ENCODE measurements around the gene CAPNS1. TPM values are rescaled to one million over a fixed set of nuclear protein-coding genes. Genes with fewer than 3 reads are reported as not detected.
A peak's percentile ranks its signal among the peaks of the same experiment; 100 is the strongest.
"Not testable (repeated sequence)": the region's sequence is repeated elsewhere in the genome, so short reads cannot be mapped to it uniquely, and the experiment has no call there.

CAPNS1 gene
- total RNA-seq, 1 donor from 2014 or later: 334 TPM

DNA sequence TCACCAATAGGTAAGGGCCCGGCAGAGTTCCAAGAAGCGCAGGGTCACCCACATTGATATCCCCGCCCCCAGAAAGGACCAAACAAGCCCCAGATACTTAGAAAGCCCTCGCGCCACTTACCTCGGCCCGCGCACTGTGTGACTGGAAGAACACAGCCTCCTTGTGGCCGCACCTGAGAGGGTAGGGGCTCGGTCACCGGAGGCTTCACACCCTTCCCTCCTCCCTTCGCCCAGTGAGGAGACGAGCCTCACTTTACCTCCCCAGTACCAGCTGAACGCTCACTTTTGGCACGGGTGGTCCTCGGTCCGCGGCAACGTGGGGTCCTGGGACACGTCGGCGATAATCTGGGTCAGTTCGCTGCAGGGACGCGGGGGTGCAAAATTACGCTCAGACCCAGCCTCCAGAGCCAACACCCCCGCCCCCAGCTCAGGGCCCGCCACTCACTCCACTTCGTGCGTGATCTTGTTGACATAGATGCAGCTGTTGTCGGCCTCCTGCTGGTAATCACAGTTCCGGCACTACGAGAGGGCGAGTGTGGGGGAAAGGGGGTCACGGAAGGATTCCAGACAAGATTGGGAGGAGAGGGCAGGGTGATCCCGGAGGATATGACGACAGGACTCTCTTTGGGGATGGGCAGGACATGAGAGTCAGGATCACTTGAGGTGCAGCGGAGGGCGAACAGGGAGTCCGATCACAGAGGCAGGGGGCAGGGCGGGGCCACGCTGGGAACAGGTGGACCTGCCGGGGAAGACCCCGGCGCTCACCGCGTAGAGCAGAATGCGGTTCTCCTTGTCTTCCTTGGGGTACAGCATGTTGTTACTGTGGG, 25.8 kb upstream of the CAPNS1 start:
- DNase-seq (ENCODE audit: extremely low read depth, low read depth, low spot score): no peak

GRCh38 chr19:36114721-36115452, 25.0 kb upstream of the CAPNS1 start, which contains the start of gene POLR2I:
POLR2I (minus strand) TSS chr19:36114875; CDS start chr19:36114856, 19 bp downstream.
- DNase-seq (ENCODE audit: extremely low read depth, low read depth, low spot score): peak; percentile 96

DNA sequence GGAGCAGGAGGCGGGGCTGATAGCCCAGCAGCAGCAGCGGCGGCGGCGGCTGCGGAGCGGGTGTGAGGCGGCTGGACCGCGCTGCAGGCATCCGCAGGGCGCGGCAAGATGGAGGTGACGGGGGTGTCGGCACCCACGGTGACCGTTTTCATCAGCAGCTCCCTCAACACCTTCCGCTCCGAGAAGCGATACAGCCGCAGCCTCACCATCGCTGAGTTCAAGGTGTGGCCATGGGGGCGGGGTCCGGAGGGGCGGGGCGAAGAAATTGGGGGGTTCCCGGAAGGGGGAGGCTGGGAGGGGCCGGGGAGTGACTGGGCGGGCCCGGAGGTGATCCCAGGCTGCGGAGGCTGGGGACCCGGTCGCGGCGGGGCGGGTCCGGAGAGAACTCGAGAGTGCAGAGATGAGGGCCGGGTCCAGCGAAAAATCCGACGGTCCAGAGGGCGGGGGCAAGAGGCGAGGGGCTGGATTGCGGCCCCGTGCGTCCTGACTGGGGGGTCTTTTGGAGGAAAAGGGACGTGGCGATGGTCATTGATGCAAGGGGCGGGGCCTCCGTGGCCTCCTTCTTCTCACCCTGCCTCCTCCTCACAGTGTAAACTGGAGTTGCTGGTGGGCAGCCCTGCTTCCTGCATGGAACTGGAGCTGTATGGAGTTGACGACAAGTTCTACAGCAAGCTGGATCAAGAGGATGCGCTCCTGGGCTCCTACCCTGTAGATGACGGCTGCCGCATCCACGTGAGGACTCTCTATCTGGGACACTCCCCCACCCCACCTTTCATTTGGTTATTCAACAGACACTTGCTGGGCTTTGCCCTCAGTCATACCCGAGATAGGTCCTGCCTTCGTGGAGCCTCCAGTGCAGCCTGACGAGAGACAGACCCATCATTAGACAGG, 24.2 kb upstream of the CAPNS1 start, which contains the start of gene TBCB:
Gene TBCB (plus strand): TSS at position 16 of the 891 bp plus-strand sequence. CDS start 93 bp downstream, at position 109.
- no peak for DNase-seq (ENCODE audit: extremely low read depth, low read depth, low spot score)

DNA sequence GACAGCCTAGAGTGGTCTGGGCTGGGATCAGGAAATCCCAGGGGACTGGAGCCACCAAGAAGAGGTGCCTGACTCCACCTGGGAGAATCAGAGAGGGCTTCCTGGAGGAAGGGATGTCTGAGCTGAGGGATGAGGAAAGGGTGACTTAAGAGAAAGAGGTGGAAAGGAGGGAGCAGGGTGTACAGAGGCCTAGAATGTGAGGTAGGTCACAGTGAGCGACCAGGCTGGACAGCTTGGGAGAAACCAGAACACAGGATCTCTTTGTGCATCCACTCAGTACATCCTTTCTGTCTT, 23.6 kb upstream of the CAPNS1 start:
- no peak for DNase-seq (ENCODE audit: extremely low read depth, low read depth, low spot score)

GRCh38 chr19:36120092-36120983, 19.5 kb upstream of the CAPNS1 start:
- DNase-seq (ENCODE audit: extremely low read depth, low read depth, low spot score): no peak

- DNase-seq (ENCODE audit: extremely low read depth, low read depth, low spot score): no peak
These were observed 18.9 kb upstream of the CAPNS1 start for GRCh38 chr19:36120984-36121358.

- DNase-seq (ENCODE audit: extremely low read depth, low read depth, low spot score): no peak
These were observed 18.3 kb upstream of the CAPNS1 start for GRCh38 chr19:36121486-36122124.

DNA sequence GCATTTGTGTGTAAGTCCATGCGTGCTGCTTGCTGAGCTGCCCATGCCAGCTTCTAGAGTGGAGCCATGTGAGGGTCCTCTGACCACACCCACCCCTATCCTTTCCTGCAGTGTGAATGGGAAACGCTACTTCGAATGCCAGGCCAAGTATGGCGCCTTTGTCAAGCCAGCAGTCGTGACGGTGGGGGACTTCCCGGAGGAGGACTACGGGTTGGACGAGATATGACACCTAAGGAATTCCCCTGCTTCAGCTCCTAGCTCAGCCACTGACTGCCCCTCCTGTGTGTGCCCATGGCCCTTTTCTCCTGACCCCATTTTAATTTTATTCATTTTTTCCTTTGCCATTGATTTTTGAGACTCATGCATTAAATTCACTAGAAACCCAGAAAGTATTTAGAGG, 14.3 kb upstream of the CAPNS1 start:
- no peak for DNase-seq (ENCODE audit: extremely low read depth, low read depth, low spot score)

DNA sequence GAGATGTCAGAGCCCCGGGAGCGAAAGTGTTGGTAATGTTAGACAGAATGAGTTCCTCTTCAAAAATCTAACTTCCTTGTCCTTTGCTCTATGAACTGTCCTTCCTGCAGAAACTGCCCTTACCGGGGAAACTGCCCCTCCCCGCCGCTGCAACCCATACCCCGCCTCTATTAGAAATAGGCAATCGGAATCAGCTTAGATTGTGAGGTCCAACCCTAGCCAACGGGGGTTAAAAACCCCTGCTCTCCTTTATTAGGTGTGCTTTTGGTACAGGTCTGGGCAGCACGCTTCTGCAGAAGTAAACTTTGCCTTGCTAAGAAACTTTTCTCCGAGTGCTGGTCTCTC, 11.5 kb upstream of the CAPNS1 start:
- DNase-seq (ENCODE audit: extremely low read depth, low read depth, low spot score): no peak

DNA sequence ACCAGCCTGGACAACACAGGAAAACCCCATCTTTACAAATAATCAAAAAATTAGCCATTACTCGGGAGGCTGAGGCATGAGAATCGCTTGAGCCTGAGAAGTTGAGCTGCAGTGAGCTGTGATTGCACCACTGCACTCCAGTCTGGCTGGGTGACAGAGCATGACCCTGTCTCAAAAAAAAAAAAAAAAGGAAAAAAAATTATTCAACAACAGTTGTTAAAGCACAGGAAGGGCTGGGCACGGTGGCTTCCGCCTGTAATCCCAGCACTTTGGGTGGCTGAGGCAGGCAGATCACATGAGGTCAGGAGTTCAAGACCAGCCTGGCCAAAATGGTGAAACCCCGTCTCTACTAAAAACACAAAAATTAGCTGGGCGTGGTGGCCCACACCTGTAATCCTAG, 8.6 kb upstream of the CAPNS1 start:
- not testable (repeated sequence) for DNase-seq (ENCODE audit: extremely low read depth, low read depth, low spot score)

GRCh38 chr19:36134867-36135266, 5.0 kb upstream of the CAPNS1 start:
- not testable (repeated sequence) for DNase-seq (ENCODE audit: extremely low read depth, low read depth, low spot score)

DNA sequence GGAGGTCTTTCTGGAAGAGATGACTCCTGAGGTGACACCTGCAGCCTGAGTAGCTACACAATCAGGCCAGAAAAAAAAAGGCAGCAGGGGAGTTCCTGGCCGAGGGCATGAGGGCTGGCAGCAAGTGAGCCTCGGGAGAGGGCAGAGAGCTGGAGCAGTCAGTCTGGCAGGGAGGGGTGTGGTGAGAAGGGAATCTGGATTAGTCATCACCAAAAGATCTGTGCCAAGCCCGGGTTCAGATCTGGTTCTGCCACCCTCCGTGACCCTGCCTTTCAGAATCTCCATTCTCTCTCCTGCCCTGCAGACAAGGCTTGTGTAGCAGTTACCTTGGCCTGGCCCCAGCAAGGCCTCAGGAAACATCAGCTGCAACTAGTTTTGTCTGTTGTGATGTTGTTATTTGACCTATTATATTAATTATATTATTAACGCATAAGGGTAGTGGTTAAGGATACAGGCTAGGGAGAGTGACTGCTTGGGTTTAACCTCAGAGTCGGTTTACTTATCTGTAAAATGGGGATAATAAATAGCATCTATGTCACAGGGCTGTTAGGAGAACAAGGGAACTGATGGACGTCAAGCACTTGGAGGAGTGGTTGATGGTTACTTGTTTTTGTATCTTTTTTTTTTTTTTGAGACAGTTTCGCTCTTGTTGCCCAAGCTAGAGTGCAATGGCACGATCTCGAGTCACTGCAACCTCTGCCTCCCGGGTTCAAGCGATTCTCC, 2.7 kb upstream of the CAPNS1 start:
- DNase-seq (ENCODE audit: extremely low read depth, low read depth, low spot score): no peak

GRCh38 chr19:36139120-36139472, 770 bp upstream of the CAPNS1 start:
- no peak for DNase-seq (ENCODE audit: extremely low read depth, low read depth, low spot score)

- no peak for DNase-seq (ENCODE audit: extremely low read depth, low read depth, low spot score)
These were observed 605 bp downstream of the CAPNS1 start for GRCh38 chr19:36140304-36141038.

- DNase-seq (ENCODE audit: extremely low read depth, low read depth, low spot score): no peak
These were observed 1.4 kb downstream of the CAPNS1 start for GRCh38 chr19:36141039-36141927.

DNA sequence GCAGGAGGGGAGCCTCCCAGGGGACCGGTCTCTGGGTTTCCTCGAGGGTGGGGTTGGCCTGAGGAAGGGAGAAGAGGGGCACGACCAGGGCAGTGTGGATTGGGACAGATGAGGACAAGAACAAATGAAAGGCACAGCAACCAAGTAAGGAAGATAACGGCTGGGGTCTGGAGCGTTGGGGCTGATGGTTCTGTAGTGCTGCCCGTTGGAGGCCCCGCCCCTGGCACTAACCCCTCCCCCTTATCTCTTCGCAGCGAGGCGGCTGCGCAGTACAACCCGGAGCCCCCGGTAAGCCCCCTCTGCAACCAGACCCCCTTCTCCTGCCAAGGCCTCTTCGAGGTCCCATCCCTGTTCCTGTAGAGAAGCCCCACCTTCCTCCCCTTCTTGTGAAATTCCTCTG, 2.2 kb downstream of the CAPNS1 start:
- no peak for DNase-seq (ENCODE audit: extremely low read depth, low read depth, low spot score)

DNA sequence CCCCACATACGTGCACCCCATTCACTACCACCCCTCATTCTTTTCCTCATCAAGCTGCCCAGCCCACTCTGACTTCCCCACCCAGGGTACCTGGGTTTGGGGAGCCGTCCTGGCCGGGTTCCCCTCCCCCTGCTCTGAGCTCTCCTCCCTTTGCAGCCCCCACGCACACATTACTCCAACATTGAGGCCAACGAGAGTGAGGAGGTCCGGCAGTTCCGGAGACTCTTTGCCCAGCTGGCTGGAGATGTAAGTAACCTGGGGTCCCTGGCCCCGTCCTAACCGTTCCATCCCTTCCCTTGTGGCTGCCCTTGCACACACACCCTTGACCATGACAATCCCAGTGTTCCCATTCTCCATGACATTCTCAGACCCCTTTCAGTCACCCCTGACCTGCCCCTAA, 2.6 kb downstream of the CAPNS1 start:
- DNase-seq (ENCODE audit: extremely low read depth, low read depth, low spot score): no peak

GRCh38 chr19:36144624-36145023, 4.8 kb downstream of the CAPNS1 start:
- DNase-seq (ENCODE audit: extremely low read depth, low read depth, low spot score): no peak
